HepG2 (cell line): ENCODE data around the gene P2RY6. TPM values are rescaled to one million over a fixed set of nuclear protein-coding genes. Genes with fewer than 3 reads are reported as not detected.

Experiments
- ATAC-seq: fragments of 200-7000 bp; cut with Tn5 transposase; 3 replicates; pipeline ENCODE4 v1.9.1; 2020; ENCODE audit warnings: mild to moderate bottlenecking, moderate library complexity
- BruUV-seq: library from RNA; stranded (reverse); fragments of 400-500 nt; replicated peaks from 2 replicates; lab custom pipeline; 2021; lab: Mats Ljungman, UMichigan
- CTCF ChIA-PET: fragments of 300-600 bp; formaldehyde crosslinking; extraction: SDS; loops from one replicate; lab custom pipeline; 2021; ENCODE audit warnings: low total read pairs, inconsistent platforms, low intra/inter-chr PET ratio; lab: Yijun Ruan, JAX
- POLR2A ChIA-PET: fragments of 350-600 bp; sonication (Branson Sonifier 250); formaldehyde crosslinking; loops from one replicate; lab custom pipeline; 2020; ENCODE audit warnings: antibody characterized with exemption, inconsistent platforms; lab: Yijun Ruan, JAX
- DNase-seq: peaks from one replicate; pipeline ENCODE4 v3.0.0-alpha.2; 2015; ENCODE audit warnings: low spot score
- FAIRE-seq: peaks from 3 replicates; lab custom pipeline; 2011; peaks lifted over from hg19 to GRCh38; lab: Jason Lieb, UNC
- H2AFZ ChIP-seq: one replicate; pipeline ENCODE4 v1.6.1; 2011; ENCODE audit warnings: low read length, inconsistent platforms
- H3K27ac ChIP-seq: fragments of 300-600 bp; 3 replicates; pipeline ENCODE4 v1.8.0; 2011; ENCODE audit warnings: mixed run types, mild to moderate bottlenecking, mixed read lengths, low read length, inconsistent platforms; ENCODE audit not compliant: insufficient read depth; ENCODE audit errors: extremely low read length
- H3K27me3 ChIP-seq, 2 experiments: fragments of 200-600 bp in 1 of 2; 2 replicates in 1 of 2; 3 replicates in 1 of 2; pipeline versions ENCODE4 v1.6.0 to v1.8.0; 2011; ENCODE audit warnings: low read length in 2 of 2, mild to moderate bottlenecking in 2 of 2, moderate library complexity in 2 of 2, inconsistent platforms in 1 of 2; ENCODE audit not compliant: insufficient read depth in 2 of 2, control insufficient read depth in 1 of 2
- H3K36me3 ChIP-seq, 2 experiments: fragments of 200-600 bp in 1 of 2; replicated peaks in 1 of 2; 2 replicates in 1 of 2; 3 replicates in 1 of 2; pipeline versions ENCODE4 v1.5.1 to v1.8.0; 2011; ENCODE audit warnings: low read length in 2 of 2, inconsistent platforms in 1 of 2; ENCODE audit not compliant: insufficient read depth in 2 of 2, control insufficient read depth in 1 of 2
- H3K4me1 ChIP-seq: 2 replicates; pipeline ENCODE4 v1.5.1; 2012; ENCODE audit warnings: low read length, inconsistent platforms; ENCODE audit not compliant: insufficient read depth
- H3K4me2 ChIP-seq: 2 replicates; pipeline ENCODE4 v1.6.0; 2011; ENCODE audit warnings: low read depth, low read length, inconsistent platforms
- H3K4me3 ChIP-seq, 3 experiments: fragments of 200-600 bp in 1 of 3; sonication (generic), shearing (Covaris generic) in 1 of 3; replicated peaks in 1 of 3; 2 replicates each; pipeline ENCODE4 v1.5.1; 2011 to 2016; ENCODE audit warnings: low read length in 3 of 3, inconsistent platforms in 2 of 3, low read depth in 2 of 3, mild to moderate bottlenecking in 2 of 3, control low read depth in 1 of 3, mixed read lengths in 1 of 3; ENCODE audit not compliant: insufficient read depth in 1 of 3
- H3K79me2 ChIP-seq: one replicate; pipeline ENCODE4 v1.6.1; 2011; ENCODE audit warnings: low read length, inconsistent platforms; ENCODE audit not compliant: insufficient read depth
- H3K9ac ChIP-seq: 2 replicates; pipeline ENCODE4 v1.6.0; 2011; ENCODE audit warnings: mild to moderate bottlenecking, low read depth, low read length, inconsistent platforms; ENCODE audit not compliant: insufficient read depth
- H3K9me3 ChIP-seq: 2 replicates; pipeline ENCODE4 v1.5.1; 2012; ENCODE audit warnings: mild to moderate bottlenecking, low read length
- H4K20me1 ChIP-seq: 2 replicates; pipeline ENCODE4 v1.6.0; 2011; ENCODE audit warnings: inconsistent platforms, mild to moderate bottlenecking, low read length, moderate library complexity; ENCODE audit not compliant: insufficient read depth
- ETV6 ChIP-seq: sonication (generic); formaldehyde crosslinking; conservative IDR thresholded peaks from 2 replicates; pipeline ENCODE4 v1.4.0; 2020; ENCODE audit warnings: missing genetic modification reagents
- IRF2 ChIP-seq: IDR thresholded peaks from 2 replicates; pipeline ENCODE4 v1.6.1; 2018; ENCODE audit warnings: missing genetic modification reagents, missing compliant biosample characterization
- NR2F6 ChIP-seq, 2 experiments: IDR thresholded peaks; 2 replicates each; pipeline ENCODE4 v1.6.1; 2016; ENCODE audit warnings: antibody characterized with exemption in 1 of 2, mild to moderate bottlenecking in 1 of 2
- RELA ChIP-seq: sonication (generic); formaldehyde crosslinking; IDR thresholded peaks from 2 replicates; pipeline ENCODE4 v1.4.0; 2020; ENCODE audit warnings: missing genetic modification reagents
- SAP130 ChIP-seq: IDR thresholded peaks from 2 replicates; pipeline ENCODE4 v1.6.1; 2016; ENCODE audit warnings: low read depth
- SMC3 ChIP-seq: IDR thresholded peaks from 2 replicates; pipeline ENCODE4 v1.6.1; 2011; ENCODE audit warnings: low read length, improper control_type of control experiment
- STAG1 ChIP-seq: sonication (generic); formaldehyde crosslinking; IDR thresholded peaks from 2 replicates; pipeline ENCODE4 v1.4.0; 2020; ENCODE audit warnings: missing genetic modification reagents
- ZBTB42 ChIP-seq: sonication (generic); formaldehyde crosslinking; IDR thresholded peaks from 2 replicates; pipeline ENCODE4 v1.5.0; 2020; ENCODE audit warnings: mild to moderate bottlenecking, missing genetic modification reagents
- ZNF788 ChIP-seq: sonication (generic); formaldehyde crosslinking; IDR thresholded peaks from 2 replicates; pipeline ENCODE4 v1.5.0; 2020; ENCODE audit warnings: mild to moderate bottlenecking, missing genetic modification reagents, borderline replicate concordance
- ZNF891 ChIP-seq: sonication (generic); formaldehyde crosslinking; IDR thresholded peaks from 2 replicates; pipeline ENCODE4 v1.5.0; 2020; ENCODE audit warnings: mild to moderate bottlenecking, missing genetic modification reagents
- WGBS: methylation state at CpG from one replicate; pipeline ENCODE4 v1.1.6; 2017; ENCODE audit warnings: low lambda C conversion rate; 5-methylcytosine and 5-hydroxymethylcytosine counted together
- in situ Hi-C: cut with HindIII; loops from 2 replicates; pipeline ENCODE4 v1.10.0; 2017; ENCODE audit warnings: low pct_unique_long_range_greater_than_20kb; ENCODE audit not compliant: extremely low pct_ligation_motif_present
- intact Hi-C: fragments of 100-400 bp; cut with micrococcal nuclease; formaldehyde crosslinking; loops from one replicate; pipeline ENCODE4 v1.10.0; 2022; ENCODE audit not compliant: unreplicated experiment
- polyA plus RNA-seq, 8 experiments: library from polyadenylated mRNA; depleted of rRNA in 3 of 8; stranded (reverse) in 7 of 8; unstranded in 1 of 8; fragments of >200 nt; fragmentation: Illumina TruSeq in 4 of 8; extraction: Trizol in 4 of 8; gene quantifications; 2 replicates each; pipeline versions ENCODE4 v1.2.1 to v1.2.3, GENCODE V29; 2011 to 2016; ENCODE audit warnings: low read depth in 4 of 8, missing spikeins in 1 of 8, mixed read lengths in 1 of 8; ENCODE audit not compliant: insufficient read depth in 1 of 8
- total RNA-seq, 5 experiments: library from RNA; depleted of rRNA; stranded (reverse); fragments of >200 nt; fragmentation: Illumina TruSeq; extraction: Trizol; gene quantifications; 2 replicates each; pipeline ENCODE4 v1.2.3, GENCODE V29; 2016; ENCODE audit warnings: low read depth in 1 of 5
- TF ChIP-seq, protein P1 (sequence below): sonication (generic); formaldehyde crosslinking; IDR thresholded peaks from 2 replicates; pipeline ENCODE4 v1.5.0; 2020; ENCODE audit warnings: mild to moderate bottlenecking, missing genetic modification reagents, moderate library complexity
- TF ChIP-seq, protein P2 (sequence below): sonication (generic); formaldehyde crosslinking; IDR thresholded peaks from 2 replicates; pipeline ENCODE4 v1.5.0; 2020; ENCODE audit warnings: mild to moderate bottlenecking, missing genetic modification reagents
- TF ChIP-seq, protein P3 (sequence below): sonication (generic); formaldehyde crosslinking; IDR thresholded peaks from 2 replicates; pipeline ENCODE4 v1.8.1; 2023; ENCODE audit warnings: mild to moderate bottlenecking, moderate library complexity, missing genetic modification reagents

P2RY6 gene
- total and polyA plus RNA-seq, 2 of the 13 experiments (the other 11 are each of a cell fraction or from before 2014, with no cell fraction given): 0.09 to 0.29 TPM

DNA sequence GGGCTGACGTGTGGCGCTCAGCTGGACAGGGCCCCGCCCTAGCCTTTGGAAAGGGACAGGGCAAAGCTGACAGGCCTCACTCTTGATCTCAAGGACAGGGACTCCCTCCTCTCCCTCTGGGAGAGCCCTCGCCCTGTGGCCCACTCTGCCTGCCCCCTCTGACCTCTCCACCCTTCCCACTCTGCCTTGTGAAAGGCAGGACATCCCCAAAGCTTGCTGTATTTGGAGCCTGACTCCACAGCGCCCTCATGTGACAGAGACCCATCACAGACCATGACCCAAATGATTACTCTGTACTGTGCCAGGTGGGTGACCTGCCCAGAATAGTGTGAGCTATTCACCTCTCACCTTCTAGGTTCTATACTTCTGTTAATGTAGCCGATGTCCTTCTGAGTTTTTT lies 35.3 kb upstream of the P2RY6 start:
- ChIA-PET CTCF (interaction anchor here (0.7 to 1.3 kb wide), 2 partner anchors 51 to 53 kb away, joined by 3 to 6 read pairs; no protein-coding TSS in a partner anchor), POLR2A (interaction anchor here (1.4 kb wide), 1 partner anchor 21 kb away, joined by 4 read pairs; no protein-coding TSS in a partner anchor)
- no peaks in the 10 kb centered on the region for H4K20me1 ChIP-seq
- no peak overlapping the region for H3K4me3 ChIP-seq
- 41% methylated on average over 6 of the region's 6 CpGs for WGBS
- no peaks in the 10 kb centered on the region for H3K27me3 ChIP-seq
- FAIRE-seq (peak; percentile 12), ATAC-seq (peak; percentile 59), DNase-seq (peak; percentile 57)
- no TSS peak for BruUV-seq
- H3K79me2 ChIP-seq: no peaks in the 10 kb centered on the region
- in situ Hi-C loops (loop anchor here (5.0 kb wide), 1 partner anchor 50 kb away; no protein-coding TSS in a partner anchor), intact Hi-C loops (no loop called here)
- H3K9me3 ChIP-seq: no peaks in the 10 kb centered on the region
- 0 out of 2 replicates have a peak, but pooled peaks have one; percentile 27 for TF ChIP-seq IRF2 (CRISPR knock-in tag)
- TF ChIP-seq, protein P1, sequence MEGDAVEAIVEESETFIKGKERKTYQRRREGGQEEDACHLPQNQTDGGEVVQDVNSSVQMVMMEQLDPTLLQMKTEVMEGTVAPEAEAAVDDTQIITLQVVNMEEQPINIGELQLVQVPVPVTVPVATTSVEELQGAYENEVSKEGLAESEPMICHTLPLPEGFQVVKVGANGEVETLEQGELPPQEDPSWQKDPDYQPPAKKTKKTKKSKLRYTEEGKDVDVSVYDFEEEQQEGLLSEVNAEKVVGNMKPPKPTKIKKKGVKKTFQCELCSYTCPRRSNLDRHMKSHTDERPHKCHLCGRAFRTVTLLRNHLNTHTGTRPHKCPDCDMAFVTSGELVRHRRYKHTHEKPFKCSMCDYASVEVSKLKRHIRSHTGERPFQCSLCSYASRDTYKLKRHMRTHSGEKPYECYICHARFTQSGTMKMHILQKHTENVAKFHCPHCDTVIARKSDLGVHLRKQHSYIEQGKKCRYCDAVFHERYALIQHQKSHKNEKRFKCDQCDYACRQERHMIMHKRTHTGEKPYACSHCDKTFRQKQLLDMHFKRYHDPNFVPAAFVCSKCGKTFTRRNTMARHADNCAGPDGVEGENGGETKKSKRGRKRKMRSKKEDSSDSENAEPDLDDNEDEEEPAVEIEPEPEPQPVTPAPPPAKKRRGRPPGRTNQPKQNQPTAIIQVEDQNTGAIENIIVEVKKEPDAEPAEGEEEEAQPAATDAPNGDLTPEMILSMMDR: peak; percentile 79
- TF ChIP-seq, protein P2, sequence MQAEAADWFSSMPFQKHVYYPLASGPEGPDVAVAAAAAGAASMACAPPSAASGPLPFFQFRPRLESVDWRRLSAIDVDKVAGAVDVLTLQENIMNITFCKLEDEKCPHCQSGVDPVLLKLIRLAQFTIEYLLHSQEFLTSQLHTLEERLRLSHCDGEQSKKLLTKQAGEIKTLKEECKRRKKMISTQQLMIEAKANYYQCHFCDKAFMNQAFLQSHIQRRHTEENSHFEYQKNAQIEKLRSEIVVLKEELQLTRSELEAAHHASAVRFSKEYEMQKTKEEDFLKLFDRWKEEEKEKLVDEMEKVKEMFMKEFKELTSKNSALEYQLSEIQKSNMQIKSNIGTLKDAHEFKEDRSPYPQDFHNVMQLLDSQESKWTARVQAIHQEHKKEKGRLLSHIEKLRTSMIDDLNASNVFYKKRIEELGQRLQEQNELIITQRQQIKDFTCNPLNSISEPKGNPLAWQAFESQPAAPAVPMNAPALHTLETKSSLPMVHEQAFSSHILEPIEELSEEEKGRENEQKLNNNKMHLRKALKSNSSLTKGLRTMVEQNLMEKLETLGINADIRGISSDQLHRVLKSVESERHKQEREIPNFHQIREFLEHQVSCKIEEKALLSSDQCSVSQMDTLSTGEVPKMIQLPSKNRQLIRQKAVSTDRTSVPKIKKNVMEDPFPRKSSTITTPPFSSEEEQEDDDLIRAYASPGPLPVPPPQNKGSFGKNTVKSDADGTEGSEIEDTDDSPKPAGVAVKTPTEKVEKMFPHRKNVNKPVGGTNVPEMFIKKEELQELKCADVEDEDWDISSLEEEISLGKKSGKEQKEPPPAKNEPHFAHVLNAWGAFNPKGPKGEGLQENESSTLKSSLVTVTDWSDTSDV (CRISPR knock-in tag): no peak
- TF ChIP-seq SMC3: peak; percentile 62
- peak; percentile 88; the same call in 1 of the 2 replicates for TF ChIP-seq RELA (CRISPR knock-in tag)
- TF ChIP-seq, protein P3, sequence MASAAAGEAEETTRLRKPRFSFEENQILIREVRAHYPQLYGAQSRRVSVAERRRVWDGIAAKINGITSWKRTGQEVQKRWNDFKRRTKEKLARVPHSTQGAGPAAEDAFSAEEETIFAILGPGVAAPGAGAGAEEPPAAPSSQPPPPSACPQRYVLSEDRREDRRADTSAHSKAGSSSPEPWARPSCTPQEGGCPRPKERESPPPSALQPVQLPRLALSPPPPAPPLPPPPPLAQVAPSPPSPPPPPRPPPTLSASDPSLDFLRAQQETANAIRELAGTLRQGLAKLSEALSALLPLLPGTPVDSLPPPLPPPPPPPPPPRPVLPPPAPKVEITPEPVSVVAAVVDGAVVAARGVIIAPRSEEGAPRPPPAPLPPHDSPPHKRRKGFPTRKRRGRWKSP (CRISPR knock-in tag): no peak
- peak; percentile 24; the same call in 1 of the 2 replicates for TF ChIP-seq NR2F6 (IDR thresholded peaks at IDR 0.05)
- 0 out of 2 replicates have a peak, but pooled peaks have one; percentile 28 for TF ChIP-seq NR2F6 (CRISPR knock-in tag; IDR thresholded peaks at IDR 0.05)
- 0 out of 2 replicates have a peak, but pooled peaks have one; percentile 34 for TF ChIP-seq ZNF788 (CRISPR knock-in tag)
- 0 out of 2 replicates have a peak, but pooled peaks have one; percentile 17 for TF ChIP-seq ZNF891 (CRISPR knock-in tag)
- no peak for TF ChIP-seq ZBTB42 (CRISPR knock-in tag)
- TF ChIP-seq STAG1 (CRISPR knock-in tag): peak; percentile 67
- no peak for TF ChIP-seq ETV6
- 0 out of 2 replicates have a peak, but pooled peaks have one; percentile 31 for TF ChIP-seq SAP130 (CRISPR knock-in tag)
- no peaks in the 10 kb centered on the region for H3K36me3 ChIP-seq
- H2AFZ ChIP-seq: no peak overlapping the region
- H3K27ac ChIP-seq: no peak overlapping the region
- no peak overlapping the region for H3K4me2 ChIP-seq
- H3K9ac ChIP-seq: no peak overlapping the region
- peaks cover 45% of the 10 kb centered on the region for H3K4me1 ChIP-seq
